SK-N-SH (cell line): ENCODE measurements around the gene DUSP2. TPM values are rescaled to one million over a fixed set of nuclear protein-coding genes. Genes with fewer than 3 reads are reported as not detected.
"Not testable (repeated sequence)": the region's sequence is repeated elsewhere in the genome, so short reads cannot be mapped to it uniquely, and the experiment has no call there.

Experiments used
- CTCF ChIA-PET: fragments of 300-600, 350-600 bp; formaldehyde crosslinking; extraction: SDS; loops from one replicate; lab custom pipeline; 2021; lab: Yijun Ruan, JAX
- POLR2A ChIA-PET: fragments of 350-600 bp; sonication (Branson Sonifier 250); formaldehyde crosslinking; extraction: SDS; loops from one replicate; lab custom pipeline; 2020; ENCODE audit warnings: antibody characterized with exemption, inconsistent platforms; lab: Yijun Ruan, JAX
- DNase-seq: peaks from one replicate; pipeline ENCODE4 v3.0.0; 2012
- H2AFZ ChIP-seq: fragments of 200-600 bp; sonication (generic); 2 replicates; pipeline ENCODE4 v1.8.1; 2016; ENCODE audit warnings: antibody characterized with exemption, mild to moderate bottlenecking, low read depth
- H3F3A ChIP-seq: fragments of 200-600 bp; sonication (generic); replicated peaks from 2 replicates; pipeline ENCODE3; 2016; ENCODE audit warnings: antibody characterized with exemption, mild to moderate bottlenecking; ENCODE audit not compliant: insufficient read depth
- H3K27ac ChIP-seq, 2 experiments: fragments of 200-500 bp in 1 of 2; fragments of 200-600 bp in 1 of 2; sonication (Bioruptor generic) in 1 of 2; sonication (generic), shearing (Covaris generic) in 1 of 2; 2 replicates each; pipeline versions ENCODE4 v1.5.1 to v1.6.1; 2014 to 2016; ENCODE audit warnings: low read depth in 2 of 2, inconsistent platforms in 1 of 2, low read length in 1 of 2, mild to moderate bottlenecking in 1 of 2, mixed read lengths in 1 of 2
- H3K27me3 ChIP-seq: fragments of 200-600 bp; sonication (generic), shearing (Covaris generic); 2 replicates; pipeline ENCODE4 v1.6.1; 2016; ENCODE audit warnings: mixed run types; ENCODE audit not compliant: insufficient read depth
- H3K36me3 ChIP-seq, 2 experiments: fragments of 200-500 bp in 1 of 2; fragments of 200-600 bp in 1 of 2; sonication (Bioruptor generic) in 1 of 2; sonication (generic) in 1 of 2; replicated peaks in 1 of 2; 2 replicates each; pipeline versions ENCODE3 to v1.5.1; 2014 to 2016; ENCODE audit warnings: low read length in 1 of 2, mild to moderate bottlenecking in 1 of 2; ENCODE audit not compliant: insufficient read depth in 2 of 2, control insufficient read depth in 1 of 2
- H3K4me1 ChIP-seq, 2 experiments: fragments of 200-500 bp in 1 of 2; fragments of 200-600 bp in 1 of 2; sonication (Bioruptor generic) in 1 of 2; sonication (generic), shearing (Covaris generic) in 1 of 2; 2 replicates each; pipeline versions ENCODE4 v1.5.1 to v1.6.1; 2014 to 2016; ENCODE audit warnings: low read depth in 1 of 2, low read length in 1 of 2, mixed run types in 1 of 2; ENCODE audit not compliant: insufficient read depth in 2 of 2, control insufficient read depth in 1 of 2
- H3K4me2 ChIP-seq: fragments of 200-600 bp; sonication (generic), shearing (Covaris generic); 2 replicates; pipeline ENCODE4 v1.6.1; 2017; ENCODE audit warnings: mixed run types
- H3K4me3 ChIP-seq, 2 experiments: fragments of 200-500 bp in 1 of 2; fragments of 200-600 bp in 1 of 2; sonication (Bioruptor generic) in 1 of 2; sonication (generic), shearing (Covaris generic) in 1 of 2; 2 replicates each; pipeline versions ENCODE4 v1.5.1 to v1.8.1; 2014 to 2016; ENCODE audit warnings: low read depth in 2 of 2, inconsistent platforms in 1 of 2, low read length in 1 of 2, mild to moderate bottlenecking in 1 of 2, mixed read lengths in 1 of 2, moderate library complexity in 1 of 2
- H3K79me2 ChIP-seq: fragments of 200-600 bp; sonication (generic); 2 replicates; pipeline ENCODE4 v1.8.1; 2017; ENCODE audit warnings: mild to moderate bottlenecking; ENCODE audit not compliant: insufficient read depth
- H3K9ac ChIP-seq: fragments of 200-600 bp; sonication (generic); 2 replicates; pipeline ENCODE4 v1.6.1; 2017; ENCODE audit warnings: mixed run types
- H3K9me2 ChIP-seq: fragments of 200-600 bp; sonication (generic); 2 replicates; pipeline ENCODE4 v1.6.1; 2017; ENCODE audit warnings: mixed run types
- H3K9me3 ChIP-seq: fragments of 200-600 bp; sonication (generic); 2 replicates; pipeline ENCODE4 v1.6.1; 2017; ENCODE audit warnings: mixed run types, mild to moderate bottlenecking, moderate library complexity
- H4K20me1 ChIP-seq: fragments of 200-600 bp; sonication (generic); 2 replicates; pipeline ENCODE4 v1.6.1; 2017; ENCODE audit warnings: mild to moderate bottlenecking, mixed run types; ENCODE audit not compliant: insufficient read depth
- EP300 ChIP-seq, 2 experiments: IDR thresholded peaks; 2 replicates each; pipeline versions ENCODE4 v1.4.0 to v1.6.1; 2012; ENCODE audit warnings: borderline replicate concordance in 1 of 2, low read depth in 1 of 2, low read length in 1 of 2
- GATA2 ChIP-seq: sonication (generic); formaldehyde crosslinking; IDR thresholded peaks from 2 replicates; pipeline ENCODE4 v1.5.0; 2020; ENCODE audit warnings: mild to moderate bottlenecking, missing genetic modification reagents
- POLR2AphosphoS5 ChIP-seq: IDR thresholded peaks from 2 replicates; pipeline ENCODE4 v1.6.1; 2012; ENCODE audit warnings: low read depth, low read length
- RXRA ChIP-seq: IDR thresholded peaks from 2 replicates; pipeline ENCODE4 v1.4.0; 2012; ENCODE audit warnings: low read depth, mild to moderate bottlenecking, borderline replicate concordance
- SIN3A ChIP-seq: IDR thresholded peaks from 2 replicates; pipeline ENCODE4 v1.6.1; 2012; ENCODE audit warnings: low read depth, mild to moderate bottlenecking, low read length, moderate library complexity, borderline replicate concordance
- TEAD4 ChIP-seq: IDR thresholded peaks from 2 replicates; pipeline ENCODE4 v1.4.0; 2012; ENCODE audit warnings: mild to moderate bottlenecking, borderline replicate concordance; ENCODE audit not compliant: insufficient read depth
- WGBS: methylation state at CpG from one replicate; pipeline ENCODE4 v1.1.6; 2017; ENCODE audit warnings: low lambda C conversion rate; 5-methylcytosine and 5-hydroxymethylcytosine counted together
- polyA plus RNA-seq, 3 experiments: library from polyadenylated mRNA; depleted of rRNA; stranded (reverse); fragments of >200 nt; gene quantifications; 2 replicates each; pipeline ENCODE4 v1.2.3, GENCODE V29; 2012
- TF ChIP-seq, protein P1 (sequence below): fragments of 150-350 bp; IDR thresholded peaks from 2 replicates; pipeline ENCODE4 v1.6.1; 2017; ENCODE audit warnings: antibody characterized with exemption, low read length, low read depth, borderline replicate concordance

Gene DUSP2
- polyA plus RNA-seq, 1 of the 3 experiments (the other 2 are of a cell fraction) = 0.79 TPM

DNA sequence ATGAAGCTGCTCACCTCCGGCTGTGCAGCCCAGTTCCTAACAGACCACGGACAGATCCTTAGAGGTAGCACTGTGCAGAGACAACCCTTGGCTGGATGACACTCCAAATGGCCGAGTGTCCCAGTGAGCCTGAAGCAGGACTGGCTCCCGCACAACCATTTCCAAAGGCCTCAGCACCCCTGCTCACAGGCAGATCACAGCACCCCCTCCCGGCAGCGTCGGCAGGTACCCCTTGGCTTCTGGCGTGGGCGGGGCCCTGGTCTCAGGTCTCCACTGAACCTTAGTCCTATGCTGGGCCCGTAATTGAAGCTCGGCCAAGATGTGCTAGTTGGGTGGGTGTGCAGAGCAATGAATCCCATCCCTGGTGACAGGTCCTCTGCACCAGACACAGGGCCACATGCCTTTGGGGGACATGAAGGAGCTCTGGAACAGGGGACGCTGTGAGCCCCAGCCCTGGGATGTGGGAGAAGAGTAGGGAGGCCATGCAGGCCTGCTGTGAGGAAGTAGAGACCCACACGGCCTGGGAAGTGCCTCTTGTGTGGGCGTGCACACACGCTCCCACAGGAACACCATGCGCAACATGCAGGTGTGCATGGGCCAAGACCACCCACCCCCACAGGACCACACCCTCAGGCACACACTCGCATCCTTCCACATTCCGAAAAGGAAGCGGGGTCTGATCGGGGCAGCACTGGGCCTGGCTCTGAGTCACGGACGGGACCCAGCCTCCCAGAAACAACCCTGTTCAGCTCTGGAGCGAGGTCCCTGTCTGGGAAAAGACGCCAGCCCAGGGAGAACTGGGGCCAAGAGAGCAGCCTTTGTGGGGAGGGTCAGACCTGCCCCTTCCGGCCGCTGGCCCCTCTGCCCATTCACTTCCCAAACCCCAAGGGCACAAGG lies 2.8 kb downstream of the DUSP2 start:
- Histone ChIP-seq H3K9ac (no peak overlapping the region), H3F3A (peaks cover 11% of the 10 kb centered on the region), H3K27me3 (no peaks in the 10 kb centered on the region), H3K4me3 (no peak overlapping the region), H2AFZ (no peak overlapping the region), H4K20me1 (no peaks in the 10 kb centered on the region), H3K9me2 (no peaks in the 10 kb centered on the region), H3K36me3 (no peaks in the 10 kb centered on the region), H3K4me2 (no peak overlapping the region), H3K79me2 (peaks cover 12% of the 10 kb centered on the region; the same call in 1 of the 2 replicates), H3K27ac (no peak overlapping the region), H3K4me1 (peaks cover 18 to 46% of the 10 kb centered on the region in 2 experiments; a peak in 3 of 4 replicates), H3K9me3 (no peaks in the 10 kb centered on the region)
- ChIA-PET CTCF (interaction anchor here (1.1 to 4.3 kb wide), 6 partner anchors 9 to 150 kb away, joined by 3 to 35 read pairs (median 4); partner anchors contain the start of gene ADRA2B), POLR2A (no interaction called here)
- WGBS = 97% methylated on average over 13 of the region's 26 CpGs
- no peak for DNase-seq
- TF ChIP-seq EP300 (IDR thresholded peaks at IDR 0.05; ENCODE audit: borderline replicate concordance in 1 of 2, low read depth in 1 of 2, low read length in 1 of 2) (no peak), SIN3A (no peak), TEAD4 (no peak), RXRA (no peak), GATA2 (no peak), POLR2AphosphoS5 (no peak)
- TF ChIP-seq, protein P1, sequence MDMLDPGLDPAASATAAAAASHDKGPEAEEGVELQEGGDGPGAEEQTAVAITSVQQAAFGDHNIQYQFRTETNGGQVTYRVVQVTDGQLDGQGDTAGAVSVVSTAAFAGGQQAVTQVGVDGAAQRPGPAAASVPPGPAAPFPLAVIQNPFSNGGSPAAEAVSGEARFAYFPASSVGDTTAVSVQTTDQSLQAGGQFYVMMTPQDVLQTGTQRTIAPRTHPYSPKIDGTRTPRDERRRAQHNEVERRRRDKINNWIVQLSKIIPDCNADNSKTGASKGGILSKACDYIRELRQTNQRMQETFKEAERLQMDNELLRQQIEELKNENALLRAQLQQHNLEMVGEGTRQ = no peak

DNA sequence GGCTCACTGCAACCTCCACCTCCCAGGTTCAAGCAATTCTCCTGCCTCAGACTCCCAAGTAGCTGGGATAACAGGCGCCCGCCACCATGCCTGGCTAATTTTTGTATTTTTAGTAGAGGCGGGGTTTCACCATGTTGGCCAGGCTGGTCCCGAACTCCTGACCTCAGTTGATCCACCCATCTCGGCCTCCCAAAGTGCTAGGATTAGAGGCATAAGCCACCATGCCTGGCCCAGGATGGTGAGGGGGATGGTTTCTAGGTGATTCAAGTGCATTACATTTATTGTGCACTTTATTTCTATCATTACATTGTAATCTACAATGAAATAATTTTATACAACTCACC lies 3.6 kb downstream of the DUSP2 start:
- H3K27me3 ChIP-seq, H3K9me2 ChIP-seq, H3K9ac ChIP-seq, H2AFZ ChIP-seq, H3K36me3 ChIP-seq, H3K4me3 ChIP-seq, H3K9me3 ChIP-seq, POLR2A ChIA-PET, H3F3A ChIP-seq, DNase-seq, H3K27ac ChIP-seq, H4K20me1 ChIP-seq, H3K4me2 ChIP-seq: not testable (repeated sequence)
- 98% methylated on average over 5 of the region's 5 CpGs for WGBS
- CTCF ChIA-PET = interaction anchor here (1.2 to 5.6 kb wide), 5 partner anchors 8 to 33 kb away, joined by 3 to 49 read pairs (median 18); partner anchors contain the start of gene ADRA2B
- H3K79me2 ChIP-seq = peaks cover 12% of the 10 kb centered on the region; the same call in 1 of the 2 replicates
- peaks cover 9 to 39% of the 10 kb centered on the region in 2 experiments; a peak in 3 of 4 replicates for H3K4me1 ChIP-seq
